GM19023 (cell line): ENCODE data around the gene GPD2.
"Not testable (repeated sequence)": the region's sequence is repeated elsewhere in the genome, so short reads cannot be mapped to it uniquely, and the experiment has no call there.

ENCODE experiments used
- ATAC-seq: cut with Tn5 transposase; IDR thresholded peaks from one replicate; pipeline ENCODE4 v1.9.1; 2021; ENCODE audit warnings: mild to moderate bottlenecking, moderate library complexity; ENCODE audit not compliant: unreplicated experiment

Gene GPD2

DNA sequence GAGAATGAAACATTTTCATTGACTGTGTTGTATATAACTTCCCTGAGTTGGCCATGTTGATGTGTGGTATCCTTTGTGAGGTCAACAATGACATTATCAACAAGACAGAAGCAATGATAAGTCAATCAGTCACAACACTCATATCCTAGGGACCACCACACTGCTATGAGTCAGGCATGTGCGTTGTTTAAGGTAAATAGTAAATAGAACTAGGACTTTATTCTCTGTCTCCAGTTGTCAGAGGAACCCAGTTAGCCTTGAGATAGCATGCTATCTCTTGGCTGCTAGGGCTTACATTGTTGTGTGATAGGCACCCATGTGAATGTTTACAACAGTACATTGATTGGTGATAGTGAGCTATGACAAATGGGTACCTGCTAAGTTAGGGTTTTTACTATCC, 37.3 kb downstream of the GPD2 start:
- ATAC-seq: no peak

GRCh38 chr2:156474401-156474800, 38.2 kb downstream of the GPD2 start:
- no peak for ATAC-seq

- ATAC-seq: no peak
Measured at GRCh38 chr2:156476021-156476849, 40.1 kb downstream of the GPD2 start.

GRCh38 chr2:156476850-156477206, 40.6 kb downstream of the GPD2 start:
- peak; percentile 71 for ATAC-seq

DNA sequence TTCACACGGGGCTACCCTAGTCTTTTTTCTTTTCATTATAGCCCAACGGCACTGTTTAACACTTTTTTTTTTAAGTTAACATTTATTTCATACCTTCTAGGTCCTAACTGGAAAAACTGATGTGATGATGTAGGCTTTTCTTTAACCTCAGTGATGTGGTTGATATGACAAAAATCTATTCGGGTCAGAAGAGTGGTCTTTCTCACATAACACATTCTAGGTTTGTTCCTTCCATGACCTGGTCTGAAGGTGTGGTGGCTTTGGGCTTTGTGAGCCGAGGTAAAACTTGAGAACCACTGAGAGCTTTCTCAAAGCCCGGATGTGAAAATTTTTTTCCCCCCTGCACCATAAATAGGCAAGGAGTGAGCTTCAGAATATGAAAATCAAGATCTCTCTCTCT, 44.2 kb downstream of the GPD2 start:
- no peak for ATAC-seq

GRCh38 chr2:156481312-156481711, 45.1 kb downstream of the GPD2 start:
- no peak for ATAC-seq

DNA sequence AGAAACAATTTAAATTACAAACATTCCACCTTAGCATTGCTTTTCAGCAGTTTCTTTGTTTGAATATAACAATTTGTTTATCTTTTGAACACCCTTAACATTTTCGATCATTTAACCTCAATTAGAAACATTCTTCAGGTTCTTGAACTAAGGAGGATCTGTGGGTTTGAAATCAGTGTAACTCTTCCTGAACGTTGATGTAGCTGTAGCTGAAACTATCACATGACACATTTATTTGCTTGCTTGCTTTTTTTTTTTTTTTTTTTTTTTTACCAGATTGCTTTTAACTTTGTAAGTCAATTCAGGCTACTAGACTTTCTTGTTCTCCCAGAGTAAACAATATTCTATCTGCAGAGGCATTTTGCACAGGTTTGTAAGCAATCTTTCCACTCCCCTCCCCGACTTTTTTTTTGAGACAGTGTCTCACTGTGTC, 47.6 kb downstream of the GPD2 start:
- no peak for ATAC-seq

- no peak for ATAC-seq
Measured at GRCh38 chr2:156486147-156486546, 50.0 kb downstream of the GPD2 start.

DNA sequence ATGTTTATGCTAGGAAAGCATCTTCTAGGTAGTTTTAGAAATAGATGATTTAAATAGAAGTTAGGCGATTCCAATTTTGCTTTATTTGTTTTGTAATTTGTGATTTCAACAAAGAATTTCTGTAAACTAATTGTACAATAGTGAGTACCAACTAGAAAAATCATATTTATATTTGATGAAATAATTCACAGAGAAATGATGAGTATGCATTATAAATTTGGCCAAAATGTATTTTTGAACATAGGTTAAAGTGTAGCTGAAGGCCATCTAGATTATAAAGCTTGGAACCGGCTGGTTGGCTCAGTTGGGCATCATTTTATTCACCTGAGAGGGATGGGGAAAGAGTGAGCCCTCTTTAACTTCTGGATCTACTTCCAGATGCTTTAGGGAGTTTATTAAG, 50.4 kb downstream of the GPD2 start:
- no peak for ATAC-seq

DNA sequence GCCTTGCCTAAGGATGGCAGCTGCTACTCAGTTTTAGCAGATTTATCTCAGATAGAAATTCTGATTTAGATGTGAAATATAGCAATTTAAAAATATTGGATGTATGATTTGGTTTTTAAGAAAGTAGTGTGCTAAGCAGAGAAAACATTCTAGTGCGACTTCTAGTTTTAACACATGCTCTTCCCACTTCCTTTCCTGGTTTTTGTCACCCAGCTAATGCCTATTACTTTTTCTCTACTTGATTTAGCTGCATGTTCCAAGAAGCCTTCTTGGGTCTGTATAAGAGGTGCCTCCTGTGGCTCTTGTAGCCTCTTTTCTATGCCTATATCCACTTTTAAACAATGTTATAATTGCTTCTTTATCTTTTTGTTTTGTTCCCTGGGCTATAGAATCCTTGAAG, 53.0 kb downstream of the GPD2 start:
- ATAC-seq: no peak

DNA sequence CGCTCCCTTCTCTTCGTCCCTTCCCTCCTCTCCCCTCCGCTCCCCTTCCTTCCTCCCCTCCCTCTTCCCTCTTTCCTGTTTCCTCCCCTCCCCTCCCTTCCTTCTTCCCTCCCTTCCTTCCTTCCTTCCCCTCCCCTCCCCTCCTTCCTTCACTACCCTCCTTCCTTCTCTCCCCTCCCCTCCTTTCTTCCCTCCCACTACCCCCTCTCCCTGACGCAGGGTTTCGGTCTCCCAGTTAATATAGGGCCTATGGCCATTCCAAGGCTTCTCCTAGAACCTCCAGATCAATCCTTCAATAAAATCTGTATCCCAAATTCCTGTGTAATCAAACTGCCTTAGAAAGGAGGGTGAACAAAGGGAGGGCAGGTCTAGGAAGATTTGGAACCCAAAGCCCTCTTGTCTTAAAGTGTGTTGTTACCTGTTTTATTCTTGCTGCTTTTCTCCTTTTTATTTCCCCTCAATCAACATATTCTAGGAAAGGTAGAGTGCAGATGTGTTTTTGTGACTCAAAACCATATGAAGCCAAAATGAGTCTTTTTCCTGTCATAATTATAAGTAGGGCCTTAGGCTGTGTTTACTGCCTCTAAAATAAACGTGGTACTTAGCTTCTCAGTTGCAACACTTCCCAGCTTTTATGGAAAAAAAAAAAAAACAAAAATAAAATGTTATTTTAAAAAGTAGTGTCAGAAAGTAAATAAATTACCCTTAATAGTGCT, 53.7 kb downstream of the GPD2 start:
- ATAC-seq: no peak

DNA sequence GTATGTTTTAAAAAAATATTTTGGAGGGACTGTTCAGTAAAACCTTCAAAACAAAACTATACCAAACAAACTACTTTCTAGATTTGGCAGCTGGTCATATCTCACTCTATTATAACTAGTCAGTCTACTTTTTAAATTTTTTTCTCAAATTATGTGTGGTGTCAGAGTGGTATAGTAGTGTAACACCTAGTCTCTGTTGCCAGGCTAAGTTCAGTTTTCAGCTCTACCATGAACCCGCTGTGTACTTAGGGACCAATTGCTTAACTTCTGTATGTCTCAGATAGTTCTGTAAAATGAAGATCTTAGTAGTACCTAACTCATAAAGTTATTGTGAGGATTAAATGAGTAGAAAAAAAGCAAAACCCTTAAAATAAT, 54.3 kb downstream of the GPD2 start:
- no peak for ATAC-seq

DNA sequence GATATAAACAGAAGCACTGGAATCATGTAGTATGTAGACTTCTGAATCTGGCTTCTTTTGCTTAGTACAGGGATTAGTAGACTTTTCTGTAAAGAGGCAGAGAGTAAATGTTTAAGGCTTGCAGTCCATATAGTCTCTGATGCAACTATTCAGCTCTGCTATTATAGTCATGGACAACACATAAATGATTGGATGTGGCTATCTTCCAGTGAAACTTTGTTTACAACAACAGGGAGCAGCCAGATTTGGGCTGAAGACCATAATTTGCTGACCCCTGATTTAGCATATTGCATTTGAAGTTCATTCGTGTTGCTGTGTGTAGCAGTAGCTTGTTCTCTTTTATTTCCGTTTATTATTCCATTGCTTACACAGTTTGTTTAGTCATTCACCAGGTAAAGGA, 55.0 kb downstream of the GPD2 start:
- ATAC-seq: no peak

- no peak for ATAC-seq
Measured at GRCh38 chr2:156492979-156493378, 56.8 kb downstream of the GPD2 start.

- not testable (repeated sequence) for ATAC-seq
Measured at GRCh38 chr2:156495998-156496397, 59.8 kb downstream of the GPD2 start.

DNA sequence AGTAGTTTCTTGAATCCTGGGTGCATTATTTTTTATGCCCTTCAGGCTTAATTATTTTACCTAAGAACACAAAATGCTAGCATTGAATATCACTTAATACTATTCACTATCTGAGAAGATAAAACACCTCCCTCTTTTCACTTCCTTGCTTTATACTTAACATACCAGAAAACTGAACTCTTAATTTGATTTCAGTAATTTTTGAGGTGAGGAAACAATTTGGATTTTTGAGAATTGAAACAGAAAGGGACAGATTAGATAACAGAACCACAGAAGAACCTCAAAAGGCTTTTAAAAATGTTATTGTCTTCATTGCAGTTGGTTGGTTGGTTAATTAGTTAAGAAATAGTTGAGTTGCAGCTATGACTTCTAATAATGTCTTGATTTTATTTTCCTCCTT, 69.5 kb downstream of the GPD2 start:
- no peak for ATAC-seq

DNA sequence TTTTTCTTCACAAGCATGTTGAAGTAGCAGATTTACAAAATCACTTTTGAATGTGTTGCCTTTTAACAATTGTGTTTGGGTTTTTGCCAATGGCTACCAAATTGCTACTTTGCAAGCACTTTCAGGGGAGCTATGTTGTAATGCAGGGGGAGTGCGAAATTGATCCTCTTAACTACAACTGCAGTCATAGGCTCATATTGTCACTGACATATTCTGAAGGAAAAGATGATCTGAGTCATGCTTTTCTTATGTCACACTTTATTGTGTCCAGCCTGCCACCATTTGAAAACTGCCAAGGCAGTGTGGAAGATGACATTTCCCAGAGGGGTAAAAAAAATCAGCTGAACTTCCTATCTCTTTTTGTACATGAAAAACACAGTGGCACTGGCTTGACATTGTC, 74.9 kb downstream of the GPD2 start:
- ATAC-seq: no peak

DNA sequence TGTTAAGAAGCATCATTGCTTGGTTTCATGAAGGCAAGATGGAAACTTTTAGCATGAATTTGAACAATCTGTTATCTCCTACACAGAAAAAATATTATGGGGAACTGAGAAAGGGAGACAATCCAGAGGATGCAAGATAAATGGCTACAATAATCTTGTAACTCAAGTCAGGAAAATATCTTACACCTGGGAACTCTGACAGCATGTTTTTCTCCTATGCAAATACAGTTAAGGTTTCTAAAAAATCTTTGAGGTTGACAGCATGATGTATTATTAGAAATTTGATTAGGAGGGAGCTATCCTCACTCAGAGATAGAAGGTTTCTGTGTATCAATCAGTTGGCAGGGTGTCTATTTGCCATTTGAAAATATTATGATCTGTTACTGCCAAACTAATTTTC, 75.6 kb downstream of the GPD2 start:
- no peak for ATAC-seq

DNA sequence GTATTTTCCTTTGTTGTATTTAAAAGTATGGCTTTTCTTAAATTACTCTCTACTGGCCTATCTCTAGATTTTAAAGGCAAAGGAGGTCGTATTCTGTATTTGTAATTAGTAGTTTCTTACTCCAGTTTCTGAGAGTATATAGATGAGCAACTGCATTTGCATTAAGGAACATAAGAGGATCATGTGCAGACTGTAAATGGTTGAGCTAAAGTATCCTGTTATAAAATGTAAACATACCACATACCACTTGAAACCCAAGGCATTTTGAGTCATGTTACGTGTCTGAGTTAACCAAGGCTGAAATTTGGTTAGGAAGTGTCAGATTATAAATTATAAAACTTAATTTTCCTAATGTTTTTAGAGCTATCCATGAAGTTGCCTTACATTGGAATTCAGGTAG, 76.3 kb downstream of the GPD2 start:
- no peak for ATAC-seq

DNA sequence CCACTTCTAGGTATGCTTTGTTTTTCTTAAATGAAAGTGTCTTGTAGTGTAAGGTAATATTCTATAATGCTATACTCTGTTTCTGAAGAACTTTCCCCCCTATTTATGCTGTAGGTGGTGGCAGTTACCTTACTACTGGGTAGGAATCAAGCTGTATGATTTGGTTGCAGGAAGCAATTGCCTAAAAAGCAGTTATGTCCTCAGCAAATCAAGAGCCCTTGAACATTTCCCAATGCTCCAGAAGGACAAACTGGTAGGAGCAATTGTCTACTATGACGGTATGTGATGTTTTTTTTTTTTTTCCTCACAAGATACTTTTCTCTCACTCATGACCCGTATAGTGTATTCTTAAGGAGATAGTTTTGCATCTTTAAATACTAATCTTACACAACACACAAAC, 77.0 kb downstream of the GPD2 start:
- ATAC-seq: no peak

DNA sequence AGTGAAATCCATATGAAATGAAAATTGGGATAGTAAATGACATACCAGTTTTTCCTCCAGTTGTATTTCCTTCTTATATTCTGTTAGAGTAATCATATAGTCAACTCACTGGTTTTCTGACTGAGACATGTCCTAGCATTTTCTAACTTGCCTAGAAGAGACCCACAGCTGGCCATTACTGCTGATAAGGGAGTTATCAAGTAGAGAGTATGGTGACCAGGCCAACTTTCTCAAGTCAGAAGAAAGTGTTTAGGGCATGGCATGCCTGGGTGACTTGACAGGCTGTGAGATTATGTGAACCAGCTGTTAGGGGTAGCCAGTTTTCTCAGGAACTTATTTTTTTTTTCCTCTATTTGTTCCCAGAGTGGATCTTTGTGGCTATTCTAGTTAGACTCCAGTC, 81.2 kb downstream of the GPD2 start:
- ATAC-seq: no peak

DNA sequence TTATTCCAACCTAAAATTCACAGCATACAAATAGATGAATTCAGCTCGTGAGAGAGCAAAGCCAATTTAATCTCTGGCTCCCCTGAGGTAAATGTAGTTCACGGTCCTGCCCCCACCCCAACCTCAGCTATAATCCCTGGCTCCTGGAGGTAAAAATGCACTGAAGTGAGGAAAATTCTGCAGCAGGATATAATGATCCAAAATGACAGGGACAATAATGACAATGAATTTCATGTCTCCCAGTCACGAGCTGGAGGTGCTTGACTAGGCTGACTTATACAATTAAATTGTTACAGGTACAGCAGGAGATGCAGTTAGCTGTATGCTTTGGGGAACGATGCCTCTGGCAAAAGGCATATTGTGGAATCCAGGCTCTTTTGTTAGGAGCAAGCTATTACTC, 82.0 kb downstream of the GPD2 start:
- no peak for ATAC-seq
